ENCODE results near the gene AK5. TPM values are rescaled to one million over a fixed set of nuclear protein-coding genes. Genes with fewer than 3 reads are reported as not detected.

The AK5 gene
- total RNA-seq = under 1 TPM in 2 of 6 donors, not detected in 4; 0.10 to 0.74 TPM

- DNase-seq = peak in 1 of 2 donors; percentile 88
- TF ChIP-seq POLR2A (IDR thresholded peaks at IDR 0.05) (no peak), CTCF (IDR thresholded peaks at IDR 0.05) (no peak), POLR2AphosphoS5 (IDR thresholded peaks at IDR 0.05) (no peak), EP300 (IDR thresholded peaks at IDR 0.05) (no peak)
Observed at GRCh38 chr1:77281491-77282186, at the start of gene AK5. AK5 (plus strand) TSS chr1:77282019; CDS start chr1:77282314, 295 bp downstream.

GRCh38 chr1:77232829-77233228 lies 49.0 kb upstream of the AK5 start:
- Histone ChIP-seq H3K9me3 (no peaks in the 10 kb centered on the region), H3K27me3 (no peaks in the 10 kb centered on the region), H3K4me1 (no peaks in the 10 kb centered on the region), H3K27ac (no peak overlapping the region), H3K4me3 (no peak overlapping the region), H3K36me3 (no peaks in the 10 kb centered on the region)
- DNase-seq = no peak
- TF ChIP-seq CTCF (IDR thresholded peaks at IDR 0.05) (no peak), POLR2AphosphoS5 (IDR thresholded peaks at IDR 0.05) (no peak)
- no peak for ATAC-seq (ENCODE audit: low FRiP score in 2 of 2)
- 98 to 100% methylated on average over 1 of the region's 1 CpG for WGBS, 2 donors

More at GRCh38 chr1:77281491-77282186, at the start of gene AK5:
- Histone ChIP-seq H3K27me3 (peaks cover 0 to 13% (median 6%) of the 10 kb centered on the region in 4 donors), H3K4me3 (peak within 1 kb of the TSS; percentile 18 to 57 (median 40)), H3K36me3 (no peaks in the 10 kb centered on the region), H3K9me3 (no peaks in the 10 kb centered on the region), H3K27ac (no peak within 1 kb of the TSS), H3K4me1 (peaks cover 12 to 21% (median 19%) of the 10 kb centered on the region in 4 donors)
- WGBS, 2 donors = 6 to 7% methylated on average over 31 to 34 of the region's 71 CpGs
- ATAC-seq (ENCODE audit: low FRiP score in 2 of 2) = peak in 1 of 2 donors; percentile 88

GRCh38 chr1:77234096-77234495 lies 47.7 kb upstream of the AK5 start:
- DNase-seq = no peak
- H3K4me1 ChIP-seq = no peaks in the 10 kb centered on the region
- no peaks in the 10 kb centered on the region for H3K27me3 ChIP-seq
- no peak for TF ChIP-seq CTCF (IDR thresholded peaks at IDR 0.05)
- TF ChIP-seq EP300 (IDR thresholded peaks at IDR 0.05) = no peak
- no peak for TF ChIP-seq POLR2A (IDR thresholded peaks at IDR 0.05)
- TF ChIP-seq POLR2AphosphoS5 (IDR thresholded peaks at IDR 0.05) = no peak
- WGBS, 2 donors = 78 to 92% methylated on average over 1 of the region's 1 CpG
- no peak overlapping the region for H3K4me3 ChIP-seq
- ATAC-seq (ENCODE audit: low FRiP score in 2 of 2) = no peak
- H3K27ac ChIP-seq = no peak overlapping the region
- no peaks in the 10 kb centered on the region for H3K9me3 ChIP-seq
- H3K36me3 ChIP-seq = no peaks in the 10 kb centered on the region

GRCh38 chr1:77234943-77235342 lies 46.9 kb upstream of the AK5 start:
- 67 to 74% methylated on average over 1 of the region's 1 CpG for WGBS, 2 donors
- Histone ChIP-seq H3K4me1 (no peaks in the 10 kb centered on the region), H3K36me3 (no peaks in the 10 kb centered on the region), H3K4me3 (no peak overlapping the region), H3K27me3 (no peaks in the 10 kb centered on the region), H3K9me3 (no peaks in the 10 kb centered on the region), H3K27ac (no peak overlapping the region)
- DNase-seq (no peak), ATAC-seq (ENCODE audit: low FRiP score in 2 of 2) (no peak)
- TF ChIP-seq EP300 (IDR thresholded peaks at IDR 0.05) (no peak), CTCF (IDR thresholded peaks at IDR 0.05) (no peak), POLR2A (IDR thresholded peaks at IDR 0.05) (no peak), POLR2AphosphoS5 (IDR thresholded peaks at IDR 0.05) (no peak)

GRCh38 chr1:77238462-77238861 lies 43.4 kb upstream of the AK5 start:
- TF ChIP-seq EP300 (IDR thresholded peaks at IDR 0.05) (no peak), POLR2AphosphoS5 (IDR thresholded peaks at IDR 0.05) (no peak), POLR2A (IDR thresholded peaks at IDR 0.05) (no peak), CTCF (IDR thresholded peaks at IDR 0.05) (no peak)
- Histone ChIP-seq H3K4me3 (no peak overlapping the region), H3K4me1 (no peaks in the 10 kb centered on the region), H3K27ac (no peak overlapping the region), H3K9me3 (no peaks in the 10 kb centered on the region), H3K36me3 (no peaks in the 10 kb centered on the region), H3K27me3 (no peaks in the 10 kb centered on the region)
- ATAC-seq (ENCODE audit: low FRiP score in 2 of 2) (no peak), DNase-seq (no peak)
- 65 to 80% methylated on average over 1 of the region's 1 CpG for WGBS, 2 donors
